BLaER1 treated with 17β-estradiol and CSF1 and Interleukin-3, amounts not matched to agents 10 nM and 100 nM (cell line): ENCODE results near the gene CD93.

ENCODE experiments used
- H3K27ac ChIP-seq, 11 experiments: shearing (Covaris generic); formaldehyde crosslinking; 2 replicates each; pipeline ENCODE4 v1.8.1; 2022
- H3K27me3 ChIP-seq, 11 experiments: shearing (Covaris generic); formaldehyde crosslinking; 2 replicates each; pipeline ENCODE4 v1.8.1; 2022
- H3K36me3 ChIP-seq, 11 experiments: shearing (Covaris generic); formaldehyde crosslinking; 2 replicates each; pipeline ENCODE4 v1.8.1; 2022
- H3K4me1 ChIP-seq, 10 experiments: shearing (Covaris generic); formaldehyde crosslinking; 2 replicates each; pipeline ENCODE4 v1.8.1; 2022
- H3K4me2 ChIP-seq, 11 experiments: shearing (Covaris generic); formaldehyde crosslinking; 2 replicates each; pipeline ENCODE4 v1.8.1; 2022
- H3K4me3 ChIP-seq, 10 experiments: shearing (Covaris generic); formaldehyde crosslinking; 2 replicates each; pipeline ENCODE4 v1.8.1; 2022
- H3K9ac ChIP-seq, 11 experiments: shearing (Covaris generic); formaldehyde crosslinking; 2 replicates each; pipeline ENCODE4 v1.8.1; 2022
- H3K9me3 ChIP-seq, 11 experiments: shearing (Covaris generic); formaldehyde crosslinking; replicated peaks in 1 of 11; 2 replicates each; pipeline ENCODE4 v1.8.1; 2022
- H4K20me1 ChIP-seq, 11 experiments: shearing (Covaris generic); formaldehyde crosslinking; 2 replicates each; pipeline ENCODE4 v1.8.1; 2022
- Cebpa-rat ChIP-seq, 11 experiments: shearing (Covaris generic); IDR thresholded peaks; 2 replicates each; pipeline ENCODE4 v1.8.1; 2022

CD93 gene

DNA sequence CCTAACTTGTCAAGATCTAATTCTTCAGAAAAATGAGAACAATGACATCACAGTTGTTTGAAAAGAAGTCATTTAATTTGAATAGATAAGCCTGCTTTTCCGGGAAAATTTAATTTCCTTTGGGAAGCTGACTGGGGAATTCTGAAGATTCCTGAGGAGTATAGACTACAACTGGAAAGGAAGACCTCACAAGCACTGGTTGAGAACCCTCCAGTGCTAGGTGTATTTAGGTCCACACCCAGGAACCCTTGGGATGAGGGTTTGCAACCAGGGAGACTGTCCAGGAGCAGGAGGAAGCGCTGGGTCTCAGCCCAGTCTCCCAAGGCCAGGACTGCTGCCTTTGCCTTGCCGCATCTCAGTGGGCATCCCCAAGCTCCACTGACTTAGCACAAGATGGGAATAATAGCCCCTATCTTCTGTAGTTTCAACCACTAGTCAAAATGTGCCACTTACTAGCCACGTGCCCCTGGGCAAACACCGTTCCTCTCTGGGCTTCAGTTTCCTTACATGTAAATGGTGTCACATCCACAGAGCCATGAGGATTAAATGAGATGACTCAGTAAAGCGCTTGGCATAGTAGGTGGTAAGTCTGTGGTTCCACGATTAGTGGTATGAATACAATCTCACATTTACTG, 6.9 kb upstream of the CD93 start:
- Histone ChIP-seq H3K27me3 (no peaks in the 10 kb centered on the region), H3K9ac (no peak overlapping the region), H3K4me1 (peaks cover 3 to 84% (median 30%) of the 10 kb centered on the region in 10 experiments), H3K36me3 (no peaks in the 10 kb centered on the region), H3K4me3 (no peak overlapping the region), H3K9me3 (no peaks in the 10 kb centered on the region), H3K4me2 (0 out of 22 replicates have a peak overlapping the region, but pooled peaks of 1 of the 11 experiments have one; percentile 5), H3K27ac (no peak overlapping the region), H4K20me1 (no peaks in the 10 kb centered on the region)
- no peak for TF ChIP-seq Cebpa-rat (IDR thresholded peaks at IDR 0.05)

DNA sequence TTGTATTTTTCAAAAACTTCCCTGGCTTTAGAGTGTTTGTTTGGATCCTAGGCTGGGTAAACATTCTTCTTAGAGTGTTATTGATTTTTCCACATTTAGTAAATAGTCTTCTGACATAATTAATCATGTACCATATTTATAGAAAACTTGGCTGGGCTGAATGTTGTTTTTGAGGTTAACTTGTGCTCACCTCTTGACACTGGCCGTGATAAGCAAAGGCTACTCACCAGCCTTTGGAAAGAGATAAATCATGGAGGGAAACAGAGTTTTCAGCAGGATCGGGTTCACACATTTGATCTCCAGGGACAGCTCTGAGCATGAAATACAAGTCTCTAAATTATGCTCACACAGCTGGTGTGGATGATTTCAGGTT, 6.2 kb upstream of the CD93 start:
- Histone ChIP-seq H3K9me3 (no peaks in the 10 kb centered on the region), H4K20me1 (no peaks in the 10 kb centered on the region), H3K36me3 (no peaks in the 10 kb centered on the region), H3K4me3 (no peak overlapping the region), H3K4me1 (peaks cover 9 to 84% (median 32%) of the 10 kb centered on the region in 10 experiments), H3K27me3 (no peaks in the 10 kb centered on the region), H3K9ac (no peak overlapping the region), H3K27ac (no peak overlapping the region), H3K4me2 (no peak overlapping the region)
- no peak for TF ChIP-seq Cebpa-rat (IDR thresholded peaks at IDR 0.05)

DNA sequence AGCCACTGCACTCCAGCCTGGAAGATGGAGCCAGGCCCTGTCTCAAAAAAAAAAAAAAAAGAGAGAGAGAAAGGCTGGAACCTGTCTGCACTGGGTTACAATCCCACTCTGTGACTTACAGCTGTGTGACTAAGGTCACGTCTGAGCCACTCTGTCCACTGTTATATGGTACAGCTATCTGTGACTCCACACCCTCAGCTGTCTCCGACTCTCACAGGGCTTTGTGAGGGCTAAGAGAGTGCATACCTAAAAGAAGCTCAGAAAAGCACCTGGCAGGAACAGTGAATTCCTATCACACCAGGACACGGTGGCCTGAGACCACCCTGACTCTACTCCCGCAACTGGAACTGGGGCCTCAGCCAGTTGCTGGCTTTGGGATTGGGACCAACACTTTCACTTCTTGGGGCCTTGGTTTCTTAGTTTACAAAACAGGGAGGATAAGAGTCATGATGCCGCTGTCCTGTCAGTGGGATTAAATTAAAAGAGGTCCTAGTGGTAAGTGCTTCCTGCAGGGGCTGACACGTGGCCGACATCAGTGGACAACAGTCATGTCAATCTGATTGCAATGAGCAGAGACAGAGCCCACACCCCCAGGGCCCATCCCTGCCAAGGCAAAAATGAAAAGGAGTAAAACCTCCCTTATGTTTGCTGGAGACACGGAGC, 5.7 kb upstream of the CD93 start:
- Histone ChIP-seq H3K4me3 (no peak overlapping the region), H3K9me3 (no peaks in the 10 kb centered on the region), H4K20me1 (no peaks in the 10 kb centered on the region), H3K27me3 (no peaks in the 10 kb centered on the region), H3K36me3 (no peaks in the 10 kb centered on the region), H3K4me1 (peaks cover 14 to 84% (median 37%) of the 10 kb centered on the region in 10 experiments), H3K4me2 (peak overlapping the region in 5 of 11 experiments; percentile 3 to 53 (median 30); a peak in 6 of 22 replicates), H3K27ac (0 out of 22 replicates have a peak overlapping the region, but pooled peaks of 2 of the 11 experiments have one; percentile 5 to 15), H3K9ac (no peak overlapping the region; a peak in 1 of 22 replicates)
- TF ChIP-seq Cebpa-rat (IDR thresholded peaks at IDR 0.05), result no peak

DNA sequence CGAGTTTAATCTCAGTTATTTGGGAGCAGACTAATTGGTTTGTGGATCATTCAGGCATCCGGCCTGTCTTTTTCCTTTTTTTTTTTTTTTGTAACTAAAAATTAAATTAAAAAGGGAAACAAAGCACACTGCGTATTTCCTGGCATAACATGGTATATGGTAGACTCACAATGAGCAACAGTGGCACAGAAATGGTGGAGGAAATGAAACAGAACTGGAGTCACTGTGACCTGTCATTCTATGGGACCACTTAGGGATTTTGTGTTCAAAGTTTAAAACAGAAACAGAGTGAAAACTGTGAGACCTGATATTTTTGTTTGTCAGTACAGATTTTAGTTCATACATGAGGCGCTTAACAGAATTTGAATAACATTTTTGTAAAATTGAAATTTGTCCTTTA, 4.8 kb upstream of the CD93 start:
- Histone ChIP-seq H3K4me1 (peaks cover 24 to 84% (median 46%) of the 10 kb centered on the region in 10 experiments), H3K4me3 (no peak overlapping the region), H3K27ac (peak overlapping the region in 1 of 11 experiments; percentile 15; a peak in 1 of 22 replicates), H3K36me3 (no peaks in the 10 kb centered on the region), H3K4me2 (peak overlapping the region in 6 of 11 experiments; percentile 10 to 53 (median 30); a peak in 9 of 22 replicates), H3K9ac (no peak overlapping the region), H3K27me3 (no peaks in the 10 kb centered on the region), H4K20me1 (no peaks in the 10 kb centered on the region), H3K9me3 (no peaks in the 10 kb centered on the region)
- TF ChIP-seq Cebpa-rat (IDR thresholded peaks at IDR 0.05), result no peak

DNA sequence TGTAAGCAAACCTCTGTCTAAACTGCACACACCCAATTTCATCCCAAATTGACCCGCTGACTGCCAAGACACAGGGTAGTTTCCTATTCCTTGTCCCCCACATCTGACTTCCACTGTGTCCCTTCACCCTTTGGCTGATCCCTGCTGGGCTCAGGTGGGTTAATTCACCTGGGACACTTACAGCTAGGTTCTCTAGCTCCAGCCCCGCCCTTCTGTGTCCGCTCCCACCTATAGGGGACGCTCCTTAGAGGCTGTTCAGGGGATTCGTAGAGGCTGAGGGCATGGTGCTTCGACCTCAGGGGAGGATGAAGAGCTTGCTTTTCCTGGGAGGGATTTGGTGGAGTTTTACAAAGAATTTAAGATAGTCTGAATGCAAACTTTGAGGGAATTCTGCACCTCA, 4.0 kb upstream of the CD93 start:
- H3K4me2 ChIP-seq, result peak overlapping the region in 5 of 11 experiments; percentile 28 to 53 (median 30); a peak in 10 of 22 replicates
- H3K27me3 ChIP-seq, result no peaks in the 10 kb centered on the region
- no peaks in the 10 kb centered on the region for H3K9me3 ChIP-seq
- H4K20me1 ChIP-seq, result no peaks in the 10 kb centered on the region
- H3K36me3 ChIP-seq, result no peaks in the 10 kb centered on the region
- no peak overlapping the region for H3K9ac ChIP-seq
- H3K4me1 ChIP-seq, result peaks cover 32 to 83% (median 51%) of the 10 kb centered on the region in 10 experiments
- H3K4me3 ChIP-seq, result no peak overlapping the region
- no peak overlapping the region for H3K27ac ChIP-seq
- TF ChIP-seq Cebpa-rat (IDR thresholded peaks at IDR 0.05), result no peak

DNA sequence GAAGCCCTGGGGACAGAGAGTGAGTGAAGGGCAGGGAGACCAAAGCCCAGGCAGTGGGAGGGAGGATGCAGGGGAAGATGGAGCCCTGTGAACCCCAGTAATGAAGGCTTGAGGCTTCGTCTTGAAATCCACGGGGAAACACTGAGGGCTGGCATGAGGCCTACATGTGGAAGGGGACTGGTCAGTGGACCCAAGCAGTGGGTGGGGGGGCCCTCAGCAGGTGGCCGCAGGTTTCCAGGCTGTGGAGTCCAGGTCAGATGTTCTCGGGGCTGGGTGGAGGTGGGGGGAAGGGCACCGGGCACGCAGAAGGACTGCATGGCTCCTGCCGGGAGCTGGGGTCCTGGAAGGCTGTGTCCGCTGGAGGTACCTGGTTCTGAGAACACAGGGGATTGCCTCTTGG, 2.7 kb upstream of the CD93 start:
- Histone ChIP-seq H4K20me1 (peaks cover 0 to 10% (median 0%) of the 10 kb centered on the region in 11 experiments; a peak in 2 of 22 replicates), H3K27me3 (no peaks in the 10 kb centered on the region), H3K9ac (no peak overlapping the region), H3K4me1 (peaks cover 44 to 86% (median 62%) of the 10 kb centered on the region in 10 experiments), H3K9me3 (no peaks in the 10 kb centered on the region), H3K4me3 (no peak overlapping the region), H3K4me2 (peak overlapping the region in 8 of 11 experiments; percentile 92 to 99 (median 98); a peak in 13 of 22 replicates), H3K27ac (peak overlapping the region in 5 of 11 experiments; percentile 87 to 98 (median 94); a peak in 8 of 22 replicates), H3K36me3 (peaks cover 0 to 12% (median 0%) of the 10 kb centered on the region in 11 experiments; a peak in 3 of 22 replicates)
- no peak for TF ChIP-seq Cebpa-rat (IDR thresholded peaks at IDR 0.05)

DNA sequence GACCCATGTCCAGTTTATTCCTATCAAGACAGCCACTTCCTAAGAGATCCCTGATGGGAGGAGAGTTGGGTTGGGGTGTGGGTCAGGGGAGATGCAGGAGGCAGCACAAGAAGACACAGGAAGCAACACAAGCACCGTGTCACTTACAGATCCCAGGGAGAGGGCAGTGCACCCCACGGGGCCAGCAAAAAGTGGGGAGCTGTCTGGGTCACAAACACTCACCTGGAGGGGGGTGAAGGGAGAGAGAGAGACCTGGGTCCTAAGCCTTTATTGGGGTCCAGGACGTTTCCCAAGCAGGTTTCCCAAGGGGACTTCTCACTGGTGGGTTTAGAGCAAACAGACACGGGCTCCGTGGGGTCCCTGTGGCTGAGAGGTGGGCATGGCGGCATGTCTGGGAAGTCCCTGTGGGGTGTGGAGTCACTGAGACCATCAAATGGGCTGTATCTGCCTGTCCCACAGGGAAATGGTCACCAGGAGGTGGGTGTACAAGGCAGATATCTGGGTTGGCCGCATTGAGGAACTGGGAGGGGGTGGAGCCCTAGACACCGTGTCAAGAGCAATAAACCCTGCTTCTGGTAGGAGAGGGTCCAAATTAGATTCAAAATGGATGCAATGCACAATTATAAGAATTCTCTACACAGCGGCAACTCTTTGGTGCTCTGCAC, 1.6 kb upstream of the CD93 start:
- Histone ChIP-seq H3K4me2 (peak overlapping the region; percentile 88 to 99 (median 98)), H3K9ac (peak overlapping the region; percentile 75 to 91 (median 82); a peak in 17 of 22 replicates), H3K4me3 (peak overlapping the region in 5 of 10 experiments; percentile 50 to 77 (median 69); a peak in 8 of 20 replicates), H3K9me3 (no peaks in the 10 kb centered on the region), H3K4me1 (peaks cover 56 to 93% (median 73%) of the 10 kb centered on the region in 10 experiments), H3K36me3 (peaks cover 0 to 22% (median 0%) of the 10 kb centered on the region in 11 experiments; a peak in 5 of 22 replicates), H4K20me1 (peaks cover 0 to 22% (median 0%) of the 10 kb centered on the region in 11 experiments; a peak in 3 of 22 replicates), H3K27me3 (no peaks in the 10 kb centered on the region), H3K27ac (peak overlapping the region; percentile 77 to 98 (median 93); a peak in 21 of 22 replicates)
- no peak for TF ChIP-seq Cebpa-rat (IDR thresholded peaks at IDR 0.05)

DNA sequence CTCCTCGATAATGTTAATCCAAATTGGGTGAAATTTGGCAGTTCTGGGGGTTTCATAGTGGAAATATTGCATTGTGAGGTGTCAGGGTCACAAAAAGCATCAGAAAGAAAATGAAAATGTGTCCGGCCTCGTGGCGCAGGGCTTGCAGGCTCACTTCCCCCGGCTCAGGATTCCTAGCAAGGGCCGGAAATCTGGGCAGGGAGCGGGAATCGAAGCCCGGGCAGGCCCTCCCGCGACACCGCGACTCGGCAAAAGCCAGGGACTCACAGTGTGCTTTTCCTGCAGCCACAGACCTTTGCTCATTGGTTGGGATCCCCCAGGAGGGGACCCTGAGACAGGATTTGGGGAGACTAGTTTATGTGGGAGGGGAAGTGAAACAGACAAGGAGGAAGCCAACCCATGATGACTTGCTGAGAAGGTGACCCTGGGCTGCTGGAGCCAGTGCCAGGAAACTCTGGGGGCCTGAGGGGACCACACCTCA, 847 bp upstream of the CD93 start:
- peaks cover 0 to 30% (median 3%) of the 10 kb centered on the region in 11 experiments; a peak in 9 of 22 replicates for H3K36me3 ChIP-seq
- peak overlapping the region in 8 of 10 experiments; percentile 34 to 77 (median 60); a peak in 12 of 20 replicates for H3K4me3 ChIP-seq
- H3K27me3 ChIP-seq, result no peaks in the 10 kb centered on the region
- H3K27ac ChIP-seq, result peak overlapping the region; percentile 77 to 98 (median 93)
- peak overlapping the region; percentile 88 to 99 (median 98) for H3K4me2 ChIP-seq
- no peak for TF ChIP-seq Cebpa-rat (IDR thresholded peaks at IDR 0.05)
- peak overlapping the region; percentile 75 to 91 (median 82); a peak in 20 of 22 replicates for H3K9ac ChIP-seq
- peaks cover 0 to 29% (median 0%) of the 10 kb centered on the region in 11 experiments; a peak in 3 of 22 replicates for H4K20me1 ChIP-seq
- no peaks in the 10 kb centered on the region for H3K9me3 ChIP-seq
- H3K4me1 ChIP-seq, result peaks cover 60 to 99% (median 81%) of the 10 kb centered on the region in 10 experiments
